Liver (tissue), 9 donors: ENCODE measurements around the gene NDUFAF7. TPM values are rescaled to one million over a fixed set of nuclear protein-coding genes. Genes with fewer than 3 reads are reported as not detected.

Experiments
- DNase-seq: peaks from one replicate; pipeline ENCODE4 v3.0.0-alpha.2; 2017; ENCODE audit warnings: low spot score
- H3K27ac ChIP-seq, 2 donors: one replicate each; pipeline ENCODE4 v1.7.0; 2013; ENCODE audit warnings: inconsistent platforms in 2 of 2, low read length in 2 of 2, control low read depth in 1 of 2, low read depth in 1 of 2, mild to moderate bottlenecking in 1 of 2
- H3K27me3 ChIP-seq, 4 donors: one replicate each; pipeline versions ENCODE4 v1.6.1 to v1.7.0; 2013; ENCODE audit warnings: low read length in 3 of 4, inconsistent platforms in 1 of 4, mild to moderate bottlenecking in 1 of 4, moderate library complexity in 1 of 4; ENCODE audit not compliant: control insufficient read depth in 4 of 4, insufficient read depth in 4 of 4
- H3K36me3 ChIP-seq, 4 donors: one replicate each; pipeline versions ENCODE4 v1.6.1 to v1.7.0; 2013; ENCODE audit warnings: low read length in 3 of 4, mild to moderate bottlenecking in 3 of 4, low read depth in 1 of 4, moderate library complexity in 1 of 4; ENCODE audit not compliant: control insufficient read depth in 4 of 4, insufficient read depth in 3 of 4
- H3K4me1 ChIP-seq, 4 donors: one replicate each; pipeline versions ENCODE4 v1.6.1 to v1.7.0; 2013; ENCODE audit warnings: low read length in 3 of 4, mild to moderate bottlenecking in 3 of 4, moderate library complexity in 1 of 4; ENCODE audit not compliant: control insufficient read depth in 4 of 4, insufficient read depth in 4 of 4
- H3K4me3 ChIP-seq, 3 donors: one replicate each; pipeline versions ENCODE4 v1.6.1 to v1.7.0; 2013; ENCODE audit warnings: low read length in 3 of 3, control low read depth in 1 of 3, low read depth in 1 of 3, mild to moderate bottlenecking in 1 of 3
- H3K9ac ChIP-seq, 2 donors: one replicate each; pipeline ENCODE4 v1.7.0; 2013; ENCODE audit warnings: low read length in 2 of 2, mild to moderate bottlenecking in 2 of 2, moderate library complexity in 2 of 2, control low read depth in 1 of 2, low read depth in 1 of 2
- H3K9me3 ChIP-seq, 4 donors: one replicate each; pipeline versions ENCODE4 v1.6.1 to v1.7.0; 2013; ENCODE audit warnings: low read length in 3 of 4; ENCODE audit not compliant: control insufficient read depth in 4 of 4
- ATF3 ChIP-seq: IDR thresholded peaks from 2 replicates; pipeline ENCODE4 v1.6.1; 2016; ENCODE audit warnings: antibody characterized with exemption
- EGR1 ChIP-seq, 2 donors: IDR thresholded peaks; 2 replicates each; pipeline ENCODE4 v1.6.1; 2016 to 2018; ENCODE audit warnings: antibody characterized with exemption in 2 of 2, low read depth in 2 of 2
- FOXA1 ChIP-seq: IDR thresholded peaks from 2 replicates; pipeline ENCODE4 v1.6.1; 2016; ENCODE audit warnings: antibody characterized with exemption
- FOXA2 ChIP-seq: IDR thresholded peaks from 2 replicates; pipeline ENCODE4 v1.6.1; 2016; ENCODE audit warnings: antibody characterized with exemption
- GABPA ChIP-seq, 2 donors: IDR thresholded peaks in 1 of 2; conservative IDR thresholded peaks in 1 of 2; 2 replicates each; pipeline ENCODE4 v1.6.1; 2016; ENCODE audit warnings: antibody characterized with exemption in 2 of 2, mild to moderate bottlenecking in 1 of 2, moderate library complexity in 1 of 2
- HNF4G ChIP-seq: IDR thresholded peaks from 2 replicates; pipeline ENCODE4 v1.6.1; 2016; ENCODE audit warnings: antibody characterized with exemption
- JUND ChIP-seq, 2 donors: IDR thresholded peaks; 2 replicates each; pipeline ENCODE4 v1.6.1; 2016; ENCODE audit warnings: antibody characterized with exemption in 2 of 2
- RAD21 ChIP-seq, 2 donors: IDR thresholded peaks; 2 replicates each; pipeline ENCODE4 v1.6.1; 2016; ENCODE audit warnings: antibody characterized with exemption in 2 of 2, mild to moderate bottlenecking in 2 of 2
- SP1 ChIP-seq: IDR thresholded peaks from 2 replicates; pipeline ENCODE4 v1.6.1; 2018; ENCODE audit warnings: antibody characterized with exemption, mild to moderate bottlenecking
- YY1 ChIP-seq: IDR thresholded peaks from 2 replicates; pipeline ENCODE4 v1.6.1; 2016; ENCODE audit warnings: antibody characterized with exemption, mild to moderate bottlenecking
- WGBS: extraction: QIAGEN DNeasy Blood & Tissue Kit; methylation state at CpG from one replicate; pipeline ENCODE4 v1.1.7; 2013; 5-methylcytosine and 5-hydroxymethylcytosine counted together
- polyA plus RNA-seq, 2 donors: library from polyadenylated mRNA; stranded (reverse) in 1 of 2; unstranded in 1 of 2; fragments of 200-250 nt in 1 of 2; fragments of >200 nt in 1 of 2; fragmentation: Nextera tagmentation in 1 of 2; extraction: Ambion mirVana in 1 of 2; gene quantifications; one replicate each; pipeline versions ENCODE4 v1.2.1 to v1.2.3, GENCODE V29; 2013 to 2015
- total RNA-seq, 2 donors: library from RNA; depleted of rRNA; stranded (reverse); fragments of >200 nt; gene quantifications; one replicate each; pipeline ENCODE4 v1.2.3, GENCODE V29; 2014
- TF ChIP-seq, protein P1 (sequence below): IDR thresholded peaks from 2 replicates; pipeline ENCODE4 v1.6.1; 2016; ENCODE audit warnings: antibody characterized with exemption
- TF ChIP-seq, protein P2 (sequence below): IDR thresholded peaks from 2 replicates; pipeline ENCODE4 v1.6.1; 2016; ENCODE audit warnings: antibody characterized with exemption, mild to moderate bottlenecking
- TF ChIP-seq, protein P3 (sequence below): IDR thresholded peaks from 2 replicates; pipeline ENCODE4 v1.6.1; 2016; ENCODE audit warnings: antibody characterized with exemption
- donor health status: healthy.
- donor health status: healthy.
- donor health status: healthy.
- donor health status: healthy.
- donor health status: healthy.

The NDUFAF7 gene
- total and polyA plus RNA-seq, 4 donors, result 8.7 to 13.6 (median 11.3) TPM

- Histone ChIP-seq H3K9ac (no peak overlapping the region), H3K27ac (no peak overlapping the region), H3K4me1 (peaks cover 6 to 18% (median 12%) of the 10 kb centered on the region in 4 donors), H3K27me3 (no peaks in the 10 kb centered on the region), H3K4me3 (no peak overlapping the region), H3K9me3 (no peaks in the 10 kb centered on the region), H3K36me3 (peaks cover 0 to 29% (median 19%) of the 10 kb centered on the region in 4 donors)
- TF ChIP-seq, protein P1, sequence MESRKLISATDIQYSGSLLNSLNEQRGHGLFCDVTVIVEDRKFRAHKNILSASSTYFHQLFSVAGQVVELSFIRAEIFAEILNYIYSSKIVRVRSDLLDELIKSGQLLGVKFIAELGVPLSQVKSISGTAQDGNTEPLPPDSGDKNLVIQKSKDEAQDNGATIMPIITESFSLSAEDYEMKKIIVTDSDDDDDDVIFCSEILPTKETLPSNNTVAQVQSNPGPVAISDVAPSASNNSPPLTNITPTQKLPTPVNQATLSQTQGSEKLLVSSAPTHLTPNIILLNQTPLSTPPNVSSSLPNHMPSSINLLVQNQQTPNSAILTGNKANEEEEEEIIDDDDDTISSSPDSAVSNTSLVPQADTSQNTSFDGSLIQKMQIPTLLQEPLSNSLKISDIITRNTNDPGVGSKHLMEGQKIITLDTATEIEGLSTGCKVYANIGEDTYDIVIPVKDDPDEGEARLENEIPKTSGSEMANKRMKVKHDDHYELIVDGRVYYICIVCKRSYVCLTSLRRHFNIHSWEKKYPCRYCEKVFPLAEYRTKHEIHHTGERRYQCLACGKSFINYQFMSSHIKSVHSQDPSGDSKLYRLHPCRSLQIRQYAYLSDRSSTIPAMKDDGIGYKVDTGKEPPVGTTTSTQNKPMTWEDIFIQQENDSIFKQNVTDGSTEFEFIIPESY, result no peak
- TF ChIP-seq SP1 (no peak), EGR1 (IDR thresholded peaks at IDR 0.05; ENCODE audit: low read depth in 2 of 2) (no peak), FOXA2 (no peak), JUND (IDR thresholded peaks at IDR 0.05) (no peak), GABPA (IDR thresholded peaks at IDR 0.05 in 1 of 2, conservative IDR thresholded peaks at IDR 0.05 in 1 of 2) (no peak), ATF3 (no peak), FOXA1 (no peak), HNF4G (no peak), RAD21 (IDR thresholded peaks at IDR 0.05) (no peak), YY1 (no peak)
- TF ChIP-seq, protein P2, sequence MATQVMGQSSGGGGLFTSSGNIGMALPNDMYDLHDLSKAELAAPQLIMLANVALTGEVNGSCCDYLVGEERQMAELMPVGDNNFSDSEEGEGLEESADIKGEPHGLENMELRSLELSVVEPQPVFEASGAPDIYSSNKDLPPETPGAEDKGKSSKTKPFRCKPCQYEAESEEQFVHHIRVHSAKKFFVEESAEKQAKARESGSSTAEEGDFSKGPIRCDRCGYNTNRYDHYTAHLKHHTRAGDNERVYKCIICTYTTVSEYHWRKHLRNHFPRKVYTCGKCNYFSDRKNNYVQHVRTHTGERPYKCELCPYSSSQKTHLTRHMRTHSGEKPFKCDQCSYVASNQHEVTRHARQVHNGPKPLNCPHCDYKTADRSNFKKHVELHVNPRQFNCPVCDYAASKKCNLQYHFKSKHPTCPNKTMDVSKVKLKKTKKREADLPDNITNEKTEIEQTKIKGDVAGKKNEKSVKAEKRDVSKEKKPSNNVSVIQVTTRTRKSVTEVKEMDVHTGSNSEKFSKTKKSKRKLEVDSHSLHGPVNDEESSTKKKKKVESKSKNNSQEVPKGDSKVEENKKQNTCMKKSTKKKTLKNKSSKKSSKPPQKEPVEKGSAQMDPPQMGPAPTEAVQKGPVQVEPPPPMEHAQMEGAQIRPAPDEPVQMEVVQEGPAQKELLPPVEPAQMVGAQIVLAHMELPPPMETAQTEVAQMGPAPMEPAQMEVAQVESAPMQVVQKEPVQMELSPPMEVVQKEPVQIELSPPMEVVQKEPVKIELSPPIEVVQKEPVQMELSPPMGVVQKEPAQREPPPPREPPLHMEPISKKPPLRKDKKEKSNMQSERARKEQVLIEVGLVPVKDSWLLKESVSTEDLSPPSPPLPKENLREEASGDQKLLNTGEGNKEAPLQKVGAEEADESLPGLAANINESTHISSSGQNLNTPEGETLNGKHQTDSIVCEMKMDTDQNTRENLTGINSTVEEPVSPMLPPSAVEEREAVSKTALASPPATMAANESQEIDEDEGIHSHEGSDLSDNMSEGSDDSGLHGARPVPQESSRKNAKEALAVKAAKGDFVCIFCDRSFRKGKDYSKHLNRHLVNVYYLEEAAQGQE, result no peak
- TF ChIP-seq, protein P3, sequence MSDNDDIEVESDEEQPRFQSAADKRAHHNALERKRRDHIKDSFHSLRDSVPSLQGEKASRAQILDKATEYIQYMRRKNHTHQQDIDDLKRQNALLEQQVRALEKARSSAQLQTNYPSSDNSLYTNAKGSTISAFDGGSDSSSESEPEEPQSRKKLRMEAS, result no peak
- WGBS, result 97% methylated on average over 4 of the region's 4 CpGs
- no peak for DNase-seq
Observed at GRCh38 chr2:37226863-37227262, 4.6 kb upstream of the NDUFAF7 start.

GRCh38 chr2:37228788-37229187 lies 2.7 kb upstream of the NDUFAF7 start:
- DNase-seq, result no peak
- Histone ChIP-seq H3K9ac (no peak overlapping the region), H3K4me1 (peaks cover 14 to 29% (median 20%) of the 10 kb centered on the region in 4 donors), H3K9me3 (no peaks in the 10 kb centered on the region), H3K27ac (no peak overlapping the region), H3K4me3 (no peak overlapping the region), H3K36me3 (peaks cover 0 to 18% (median 14%) of the 10 kb centered on the region in 4 donors), H3K27me3 (no peaks in the 10 kb centered on the region)
- WGBS, result 98% methylated on average over 3 of the region's 3 CpGs
- TF ChIP-seq FOXA1 (no peak), HNF4G (no peak), EGR1 (IDR thresholded peaks at IDR 0.05; ENCODE audit: low read depth in 2 of 2) (no peak), FOXA2 (no peak)
